ENCODE data around the gene HMGCS2.
A peak's percentile ranks its signal among the peaks of the same experiment; 100 is the strongest.

Gene HMGCS2

DNA sequence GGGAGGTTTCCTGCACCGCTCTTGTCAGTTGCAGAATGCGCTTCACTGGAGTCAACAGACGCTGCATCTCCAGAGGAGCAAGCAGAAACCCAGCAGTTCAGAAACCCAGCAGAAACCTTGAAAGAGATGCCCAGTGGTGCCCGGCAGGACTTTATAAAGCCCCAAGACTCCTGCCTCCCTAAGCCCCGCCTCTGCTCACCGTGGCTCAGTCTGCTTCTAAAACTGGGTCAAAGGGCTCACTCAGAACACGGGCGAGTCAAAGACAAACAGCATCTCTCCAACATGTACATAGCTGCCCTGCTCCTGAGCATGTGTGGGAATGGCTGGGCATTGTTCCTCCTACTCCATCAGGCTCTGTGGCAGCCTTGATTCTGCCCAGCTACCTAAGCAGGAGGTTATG, at the start of gene HMGCS2:
TSS of gene HMGCS2 (minus strand) at position 128 of the 400 bp plus-strand sequence. CDS start at position 67, 61 bp downstream.
- no peak for DNase-seq

- no peak for DNase-seq
These were observed 49.5 kb upstream of the HMGCS2 start for GRCh38 chr1:119818181-119818580.

GRCh38 chr1:119816407-119816806, 47.7 kb upstream of the HMGCS2 start:
- DNase-seq: no peak

DNA sequence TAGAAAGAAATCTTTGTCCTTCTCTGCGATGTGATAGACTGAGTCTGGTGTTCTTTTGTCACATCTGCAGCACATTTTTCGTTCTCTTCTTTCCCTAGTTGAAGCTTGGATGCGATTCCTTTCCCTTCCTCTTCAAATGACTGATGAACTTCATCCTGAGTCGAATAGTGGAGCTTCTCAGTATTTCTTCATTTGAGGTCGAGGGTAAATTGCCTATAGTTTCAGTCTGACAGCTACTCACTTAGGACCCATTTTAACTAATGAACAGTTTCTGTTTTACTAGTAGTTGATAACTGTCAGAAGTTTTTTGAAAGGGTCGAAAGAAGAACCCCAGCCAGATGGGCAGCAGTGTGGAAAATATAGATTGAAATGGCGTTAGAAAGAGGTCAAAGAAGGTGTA, 47.2 kb upstream of the HMGCS2 start:
- no peak for DNase-seq

DNA sequence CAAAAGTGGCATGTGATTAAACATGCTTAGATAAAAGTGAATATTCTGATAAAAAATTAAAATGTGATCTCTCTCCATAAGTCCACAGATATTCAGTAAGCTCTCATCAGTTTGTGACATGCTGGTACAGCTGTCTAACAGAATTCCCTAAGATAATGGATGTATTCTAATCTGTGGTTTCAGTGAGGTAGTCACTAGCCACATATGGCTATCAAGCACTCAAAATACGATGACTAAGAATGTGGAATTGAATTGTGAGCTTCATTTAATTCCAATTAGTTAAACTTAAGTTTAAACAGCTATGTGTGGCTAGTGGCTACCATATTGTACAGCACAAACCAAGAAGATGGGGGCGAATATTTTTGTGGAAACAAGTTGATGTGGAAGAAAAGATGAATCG, 46.7 kb upstream of the HMGCS2 start:
- no peak for DNase-seq

GRCh38 chr1:119814288-119814687, 45.6 kb upstream of the HMGCS2 start:
- no peak for DNase-seq

- DNase-seq: no peak
These were observed 43.4 kb upstream of the HMGCS2 start for GRCh38 chr1:119811985-119812557.

GRCh38 chr1:119811387-119811786, 42.7 kb upstream of the HMGCS2 start, which contains the start of gene REG4:
REG4 (minus strand) TSS chr1:119811460; CDS start chr1:119808769, 2,691 bp downstream.
- no peak for DNase-seq

DNA sequence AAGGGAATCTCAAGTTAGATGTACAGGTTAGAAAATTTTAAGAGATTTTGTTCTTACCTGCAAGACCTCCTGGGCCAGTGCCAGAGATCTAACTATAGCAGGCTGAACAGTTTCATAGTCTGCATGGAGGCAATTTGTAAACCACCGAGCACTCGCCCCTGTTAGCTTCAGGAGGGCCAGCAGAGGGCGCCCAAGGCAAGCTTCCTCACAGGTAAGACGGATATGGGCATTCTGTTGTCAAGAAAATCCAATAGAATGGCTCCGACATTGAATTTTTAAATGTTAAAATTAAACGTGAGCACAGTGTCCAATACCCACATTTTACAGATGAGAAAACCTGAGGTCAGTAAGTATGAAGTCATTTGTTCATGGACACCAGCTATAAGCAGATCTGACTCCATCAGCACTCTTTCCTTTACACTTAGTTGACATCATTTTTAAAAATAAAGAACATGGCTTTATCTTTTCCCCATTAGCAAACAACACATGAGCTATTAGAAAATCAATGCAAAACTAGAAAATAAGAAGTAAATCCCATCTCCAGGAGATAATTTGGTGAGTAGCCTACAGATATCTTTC, 40.4 kb upstream of the HMGCS2 start:
- peak; percentile 62 for DNase-seq

GRCh38 chr1:119808491-119808890, 39.8 kb upstream of the HMGCS2 start:
- no peak for DNase-seq

GRCh38 chr1:119806489-119806888, 37.8 kb upstream of the HMGCS2 start:
- no peak for DNase-seq

DNA sequence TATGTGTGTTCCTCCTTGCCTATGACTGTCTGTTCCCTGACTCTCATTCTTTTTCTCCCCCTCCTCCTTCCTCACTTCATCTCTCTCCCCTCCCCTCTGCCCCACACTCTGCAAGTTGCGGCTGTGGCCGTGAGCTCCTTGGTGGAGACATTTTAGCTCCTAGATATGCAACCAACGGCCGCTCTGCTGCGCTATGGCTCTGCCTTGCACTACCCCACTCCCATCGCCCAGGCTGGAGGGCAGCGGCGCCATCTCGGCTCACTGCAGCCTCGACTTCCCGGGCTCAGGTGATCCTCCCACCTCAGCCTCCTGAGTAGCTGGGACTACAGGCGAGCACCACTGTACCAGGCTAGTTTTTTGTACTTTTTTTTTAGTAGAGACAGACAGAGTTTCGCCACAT, 37.0 kb upstream of the HMGCS2 start:
- no peak for DNase-seq

GRCh38 chr1:119805247-119805646, 36.5 kb upstream of the HMGCS2 start:
- no peak for DNase-seq

- DNase-seq: no peak
These were observed 31.0 kb upstream of the HMGCS2 start for GRCh38 chr1:119799599-119800177.

DNA sequence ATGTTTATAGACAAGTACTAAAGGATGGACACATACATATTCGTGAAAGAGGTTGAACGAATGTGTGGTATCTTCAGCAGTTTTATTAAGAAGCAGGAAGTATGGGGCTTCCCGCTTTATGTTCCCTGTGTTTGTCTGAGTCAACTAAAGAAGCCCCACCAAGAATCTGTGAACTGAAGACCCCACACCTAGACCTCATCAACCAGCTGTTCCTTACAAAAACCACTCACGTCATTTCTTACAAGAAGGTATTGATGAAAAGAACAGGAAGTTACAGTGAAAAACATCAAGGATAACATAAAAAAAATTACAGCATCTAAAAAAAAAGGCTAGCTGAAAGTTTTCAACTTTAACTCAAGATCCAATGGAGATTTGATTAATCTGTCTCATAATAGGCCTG, 30.3 kb upstream of the HMGCS2 start:
- no peak for DNase-seq

DNA sequence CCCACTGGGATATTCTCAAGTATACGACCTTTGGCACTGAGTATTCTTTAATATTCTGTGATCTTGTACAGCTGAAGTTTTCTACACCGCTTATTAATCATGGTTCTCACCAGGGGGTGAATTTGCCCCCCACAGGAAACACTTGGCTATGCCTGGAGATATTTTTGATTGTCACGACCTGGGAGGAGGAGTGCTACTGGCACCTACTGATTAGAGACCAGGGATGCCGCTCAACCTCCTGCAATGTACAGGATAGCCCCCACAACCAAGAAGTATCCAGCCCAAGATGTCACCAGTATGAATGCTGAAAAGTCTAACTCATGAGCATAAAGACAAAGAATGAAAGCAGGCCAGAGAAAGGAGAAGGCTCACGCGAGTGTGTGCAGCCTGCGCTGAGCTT, 28.9 kb upstream of the HMGCS2 start:
- DNase-seq: no peak

GRCh38 chr1:119797162-119797561, 28.5 kb upstream of the HMGCS2 start:
- no peak for DNase-seq

DNA sequence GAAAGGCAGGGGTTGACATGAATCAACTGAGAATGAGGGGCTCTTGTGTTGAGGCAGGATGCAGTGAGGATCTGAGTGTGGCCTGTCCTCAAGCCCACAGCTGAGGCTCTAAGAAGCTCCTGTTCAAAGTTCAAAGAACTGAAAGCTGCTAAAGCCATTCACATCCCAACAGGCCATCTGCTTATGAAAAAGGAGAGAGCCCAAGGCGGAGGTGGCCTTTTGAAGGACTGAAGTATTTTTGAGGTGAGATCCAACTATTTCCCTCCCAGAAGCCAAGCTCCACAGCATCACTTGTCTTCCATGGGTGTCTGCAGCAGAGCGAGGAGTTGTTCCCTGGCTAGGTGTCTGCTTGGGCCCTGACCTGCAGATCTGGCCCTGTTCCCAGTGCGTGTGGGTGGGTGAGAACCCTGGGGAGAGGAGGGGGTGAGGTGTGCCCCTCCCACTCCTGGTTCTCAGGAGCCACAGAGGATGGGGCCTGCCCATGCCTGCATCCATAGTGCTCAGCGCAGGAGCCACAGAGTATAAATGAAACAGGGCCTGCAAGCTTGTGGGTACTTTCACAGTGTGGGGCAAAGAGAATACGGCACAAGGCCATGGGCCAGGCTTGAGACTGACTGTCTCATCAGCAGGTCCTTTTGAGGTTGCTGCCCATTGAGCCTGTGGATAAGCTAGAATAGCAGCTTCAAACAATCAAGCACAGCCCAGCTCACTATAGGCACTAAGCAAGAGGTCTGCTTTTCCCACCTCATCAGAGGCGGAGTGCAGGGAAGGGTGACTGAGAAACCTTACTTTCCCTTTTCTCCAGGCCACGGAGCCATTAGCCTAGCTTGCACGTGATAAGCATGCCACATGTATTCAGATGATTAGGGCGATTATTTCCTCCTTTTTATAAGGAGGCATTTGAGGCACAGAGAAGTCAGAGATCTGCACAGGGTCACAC, 26.8 kb upstream of the HMGCS2 start:
- no peak for DNase-seq

- DNase-seq: no peak
These were observed 26.2 kb upstream of the HMGCS2 start for GRCh38 chr1:119794876-119795240.

DNA sequence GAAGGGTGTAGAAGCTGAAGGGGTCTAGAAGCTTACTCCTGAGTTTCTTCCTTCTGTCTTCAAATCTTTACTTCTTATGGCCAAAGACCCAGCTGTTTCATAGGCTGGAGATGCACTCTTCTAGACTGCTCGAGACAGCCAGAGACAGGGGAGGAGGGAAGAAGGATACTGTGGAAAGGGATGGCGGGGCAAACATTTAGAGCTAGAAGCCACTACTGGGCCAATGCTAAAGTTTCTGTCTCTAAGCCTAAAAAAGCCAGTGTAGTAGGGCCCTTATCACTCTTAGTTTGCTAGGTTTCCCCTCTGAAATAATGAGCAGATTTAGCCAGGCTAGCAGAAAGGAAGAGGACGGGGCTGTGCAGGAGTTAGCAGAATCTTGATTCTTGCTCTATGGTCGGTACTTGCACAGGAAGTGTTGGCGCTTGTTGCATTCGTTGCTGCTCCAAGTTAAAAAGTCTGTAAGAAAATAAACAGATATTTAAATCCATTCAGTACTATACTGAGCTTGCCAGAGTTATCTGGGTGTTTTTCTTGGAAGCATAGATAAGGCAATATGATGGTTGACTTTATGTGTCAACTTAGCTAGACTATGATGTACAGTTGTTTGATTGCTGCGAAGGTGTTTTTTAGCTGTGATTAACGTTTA, 25.6 kb upstream of the HMGCS2 start:
- no peak for DNase-seq

GRCh38 chr1:119791377-119791776, 22.7 kb upstream of the HMGCS2 start:
- DNase-seq: no peak

- no peak for DNase-seq
These were observed 21.9 kb upstream of the HMGCS2 start for GRCh38 chr1:119790451-119791198.
